ENCODE measurements around the gene ADAM8.
"Not testable (repeated sequence)": the region's sequence is repeated elsewhere in the genome, so short reads cannot be mapped to it uniquely, and the experiment has no call there.

ADAM8 gene

GRCh38 chr10:133229265-133230043 is 47.2 kb downstream of the ADAM8 start:
- DNase-seq, result no peak

GRCh38 chr10:133227256-133227655 is 49.4 kb downstream of the ADAM8 start:
- no peak for DNase-seq

DNA sequence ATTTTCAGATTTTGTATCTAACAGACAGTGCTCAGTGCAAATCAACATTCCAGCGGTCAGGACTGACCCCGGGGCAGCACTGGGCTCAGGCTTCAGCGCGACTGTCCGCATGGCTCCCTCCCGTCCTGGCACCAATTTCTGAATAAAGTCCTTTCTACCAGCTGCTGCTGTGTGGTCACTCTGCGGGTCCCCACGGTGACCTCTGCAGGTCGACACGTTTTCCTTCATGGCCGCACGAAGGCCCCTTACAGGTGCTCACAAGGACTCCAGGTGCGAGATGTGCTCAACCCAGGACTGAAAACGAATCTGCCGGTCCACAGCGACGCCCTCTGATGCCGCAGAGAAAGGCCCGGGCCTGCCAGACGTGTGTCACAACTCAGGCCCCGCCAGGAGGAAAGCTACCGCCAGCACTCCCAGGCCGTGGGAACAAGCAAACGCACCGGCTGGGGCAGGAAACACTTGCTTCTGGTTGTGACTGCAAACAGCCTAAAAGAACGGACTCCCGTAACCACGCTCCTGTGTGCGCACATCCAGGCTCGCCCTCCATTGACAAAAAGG is 50.3 kb downstream of the ADAM8 start:
- DNase-seq, result no peak

DNA sequence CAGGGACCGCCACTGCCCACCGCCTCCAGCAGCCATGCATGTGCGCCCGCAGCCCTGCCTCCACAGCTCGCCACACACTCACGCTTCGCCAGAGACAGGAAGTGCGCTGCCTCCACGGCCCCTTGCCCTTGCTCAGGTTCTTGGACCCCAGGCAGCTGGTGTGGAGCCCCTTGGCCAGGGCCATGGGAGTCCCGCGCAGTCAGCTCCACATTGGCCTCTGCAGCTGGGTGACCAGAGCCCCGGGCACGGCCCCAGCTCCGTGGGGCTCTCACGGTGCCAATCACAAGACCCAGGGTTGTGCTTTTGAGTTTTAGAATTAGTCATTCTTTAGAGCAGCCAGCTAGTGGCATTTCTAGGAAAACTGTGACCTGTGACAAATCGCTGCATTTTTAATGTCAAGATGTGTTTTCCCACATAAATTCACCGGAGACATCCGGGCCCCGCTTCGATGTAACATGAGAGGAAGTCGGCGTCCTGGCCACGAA is 50.9 kb downstream of the ADAM8 start:
- no peak for DNase-seq

GRCh38 chr10:133224756-133225372 is 51.8 kb downstream of the ADAM8 start:
- DNase-seq, result no peak

GRCh38 chr10:133224076-133224475 is 52.6 kb downstream of the ADAM8 start:
- no peak for DNase-seq

- DNase-seq, result not testable (repeated sequence)
These were observed 54.9 kb downstream of the ADAM8 start for GRCh38 chr10:133221756-133222155.

DNA sequence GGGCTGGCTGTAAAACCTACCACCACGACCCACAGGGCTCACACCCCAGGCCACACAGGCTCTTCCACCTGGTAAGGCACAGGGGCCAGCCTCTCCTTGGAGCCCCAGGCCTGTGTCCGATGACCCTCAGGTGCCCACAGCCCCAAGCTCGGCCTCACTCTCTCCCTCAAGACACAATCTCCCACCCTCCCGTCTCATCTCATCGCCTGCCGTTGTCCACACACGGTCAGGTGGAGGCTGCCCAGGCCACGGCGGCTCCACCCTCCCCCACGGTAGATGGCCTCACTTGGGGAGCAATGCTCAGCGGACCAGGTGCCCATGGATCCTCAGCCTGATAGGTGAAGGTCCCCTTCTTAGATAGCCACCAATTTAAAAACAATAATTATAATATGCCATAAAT is 55.3 kb downstream of the ADAM8 start:
- DNase-seq, result no peak

GRCh38 chr10:133219782-133220181 is 56.9 kb downstream of the ADAM8 start:
- DNase-seq, result no peak

- no peak for DNase-seq
These were observed 57.8 kb downstream of the ADAM8 start for GRCh38 chr10:133218891-133219290.

DNA sequence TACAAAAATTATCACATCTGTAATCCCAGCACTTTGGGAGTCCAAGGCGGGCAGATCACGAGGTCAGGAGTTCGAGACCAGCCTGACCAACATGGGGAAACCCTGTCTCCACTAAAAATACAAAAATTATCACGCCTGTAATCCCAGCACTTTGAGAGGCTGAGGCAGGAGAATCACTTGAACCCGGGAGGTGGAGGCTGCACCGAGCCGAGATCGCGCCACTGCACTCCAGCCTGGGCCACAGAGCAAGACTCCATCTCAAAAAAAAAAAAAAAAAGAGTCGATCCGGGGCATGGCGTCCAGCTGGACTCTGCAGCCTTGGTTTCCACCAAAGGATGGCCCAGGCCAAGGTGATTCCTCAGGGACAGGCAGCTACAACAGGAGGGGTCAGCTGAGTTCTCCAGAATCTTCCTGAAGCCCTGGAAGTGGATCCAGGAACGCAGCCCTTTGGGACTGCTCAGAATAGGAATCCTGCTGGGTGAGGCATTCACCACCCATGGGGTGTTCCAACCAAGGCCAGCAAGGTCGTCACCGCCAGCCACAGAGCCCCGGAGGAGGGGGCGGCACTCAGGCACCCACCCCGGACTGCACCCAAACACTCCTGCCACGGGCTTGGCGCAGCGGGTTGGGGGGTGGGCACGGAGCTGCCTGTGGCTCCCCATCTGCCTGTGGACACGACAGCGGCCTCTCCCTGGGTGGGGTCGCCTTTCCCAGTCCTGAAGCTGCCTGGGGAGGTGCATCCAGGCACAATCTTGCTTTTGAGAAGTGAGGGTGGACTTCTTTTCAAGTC is 58.7 kb downstream of the ADAM8 start:
- no peak for DNase-seq

GRCh38 chr10:133216776-133217175 is 59.9 kb downstream of the ADAM8 start:
- DNase-seq, result no peak

DNA sequence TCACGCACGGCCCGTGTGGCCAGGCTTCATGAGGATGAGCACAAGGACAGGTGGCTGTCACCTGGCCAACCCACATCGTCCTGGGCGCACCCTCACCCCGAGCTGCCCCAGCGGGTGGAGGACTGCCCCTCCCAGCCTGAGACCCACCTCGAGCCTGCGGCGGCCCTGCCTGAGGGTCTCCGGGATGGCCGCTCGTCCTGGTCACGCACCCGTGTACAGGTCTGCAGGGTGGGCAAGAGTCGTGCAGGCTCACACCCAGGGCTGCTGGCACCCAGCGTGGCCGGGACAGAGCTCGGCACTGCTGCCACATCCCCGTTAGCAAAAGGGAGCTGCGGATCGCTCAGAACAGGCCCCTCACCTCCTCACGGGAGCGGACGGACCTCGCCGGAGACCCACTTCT is 61.1 kb downstream of the ADAM8 start:
- no peak for DNase-seq

DNA sequence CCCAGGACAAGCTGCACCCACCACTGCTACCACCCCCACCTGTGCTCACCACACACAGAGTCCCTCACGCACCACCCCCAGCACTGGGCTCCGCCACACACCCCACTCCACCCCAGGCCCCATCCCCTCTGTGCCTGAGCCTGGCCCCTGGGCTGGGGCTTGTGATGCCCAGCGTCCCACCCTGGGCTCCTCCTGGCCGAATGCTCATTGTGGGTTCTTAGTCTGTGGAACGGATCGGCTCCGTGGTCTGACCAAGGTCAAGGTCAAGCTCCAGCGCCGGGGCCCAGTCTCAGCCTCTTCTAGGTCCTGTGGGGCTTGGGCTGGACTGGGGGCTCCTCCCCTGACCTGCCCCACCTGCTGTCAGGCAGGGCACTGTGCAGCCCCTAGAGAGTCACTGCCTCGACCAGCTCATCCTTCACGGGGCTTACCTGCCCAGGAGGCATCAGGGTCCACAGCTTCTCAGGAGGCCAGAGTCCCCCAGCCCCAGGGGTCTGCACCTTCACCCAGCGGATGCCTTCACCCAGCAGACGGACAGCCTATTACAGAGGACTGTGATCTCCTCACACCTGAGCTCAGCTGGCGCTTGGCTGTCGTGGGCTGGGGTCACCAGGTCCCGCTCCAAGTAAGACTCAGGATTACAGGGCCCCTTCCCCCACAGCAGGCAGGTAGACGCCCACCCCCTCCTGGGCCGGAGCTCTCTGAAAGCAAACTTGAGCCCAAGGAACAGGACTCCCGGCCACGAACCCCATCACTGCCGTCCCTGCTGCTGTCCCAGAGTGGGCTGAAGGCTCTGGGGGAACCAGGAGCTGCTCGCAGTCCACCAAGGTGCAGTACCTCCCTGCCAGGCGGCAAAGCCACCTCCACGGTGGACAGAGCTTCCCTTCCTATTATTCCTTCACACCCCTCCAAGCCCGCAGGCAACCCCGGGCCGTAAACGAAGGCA is 61.9 kb downstream of the ADAM8 start:
- DNase-seq, result no peak

DNA sequence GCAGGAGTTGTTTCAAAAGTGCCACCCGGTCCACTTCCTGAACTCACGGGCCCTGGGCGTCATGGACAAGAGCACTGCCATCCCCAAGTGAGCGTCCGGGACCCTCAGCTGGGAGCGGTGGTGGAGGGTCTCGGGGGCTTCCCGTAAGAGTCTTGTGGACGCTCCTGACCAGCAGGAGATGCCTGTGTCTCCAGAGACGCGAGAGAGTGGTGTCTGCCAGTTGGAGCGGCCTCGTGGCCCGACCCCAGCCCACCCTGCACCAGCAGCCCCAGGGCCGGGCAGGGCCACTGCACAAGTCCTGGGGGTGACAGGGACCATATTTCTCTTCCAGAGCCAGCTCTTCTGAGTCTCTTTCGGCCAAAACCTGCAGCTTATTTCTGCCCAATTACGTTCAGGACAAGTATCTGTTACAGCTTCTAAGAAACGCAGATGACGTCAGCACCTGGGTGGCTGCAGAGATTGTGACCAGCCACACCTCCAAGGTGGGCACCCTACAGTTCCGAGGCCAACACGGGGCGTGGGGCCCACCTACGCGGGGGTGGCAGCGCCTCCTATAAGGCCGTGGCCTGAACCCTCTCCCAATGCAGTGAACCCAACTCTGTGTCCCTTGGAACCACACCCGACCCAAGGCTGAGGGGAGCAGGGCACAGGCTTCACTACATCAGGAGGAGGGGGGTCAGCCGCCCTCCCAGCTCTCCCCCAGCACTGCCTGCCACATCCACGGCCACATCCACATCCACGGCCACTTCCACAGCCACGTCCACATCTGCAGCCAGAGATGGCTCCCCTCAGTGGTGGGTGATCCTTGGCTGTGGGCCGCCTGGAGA is 62.8 kb downstream of the ADAM8 start:
- DNase-seq, result no peak

DNA sequence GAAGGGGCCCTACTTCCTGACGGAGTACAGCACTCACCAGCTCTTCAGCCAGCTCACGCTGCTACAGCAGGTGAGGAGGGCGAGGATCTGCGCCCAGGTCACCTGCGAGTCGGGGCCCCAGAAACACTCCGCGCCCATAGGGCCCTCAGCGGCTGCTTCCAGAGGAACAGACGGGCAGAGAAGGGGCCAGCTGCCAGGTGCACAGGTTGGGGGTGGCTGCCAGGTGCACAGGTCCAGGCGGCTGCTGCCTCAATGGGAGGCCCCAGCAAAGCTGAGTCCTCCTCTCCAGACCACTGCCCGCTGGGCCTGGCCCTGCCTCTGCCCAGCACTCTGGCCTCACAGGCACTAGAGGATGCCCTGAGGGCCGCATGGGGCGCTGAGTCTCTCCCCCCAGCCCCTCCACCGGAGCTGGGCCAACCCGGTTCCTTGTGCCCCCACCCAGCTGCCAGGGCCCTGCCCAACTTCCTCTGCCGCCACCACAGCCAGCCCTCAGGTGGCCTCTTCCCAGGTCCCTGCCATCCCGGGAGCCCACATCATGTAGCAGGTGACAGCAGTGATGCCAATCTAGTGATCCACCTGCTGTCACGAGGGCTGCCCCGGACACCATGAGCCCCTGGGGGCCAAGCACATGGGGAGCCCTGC is 63.7 kb downstream of the ADAM8 start:
- DNase-seq, result no peak
